Renal cortex interstitium (tissue), 11 donors: Measurements from ENCODE around the gene FARP1. TPM values are rescaled to one million over a fixed set of nuclear protein-coding genes. Genes with fewer than 3 reads are reported as not detected.

Experiments used
- DNase-seq, 11 donors: peaks; one replicate each; pipeline ENCODE4 v3.0.0-alpha.2; 2013; ENCODE audit warnings: low read depth in 9 of 11, low spot score in 4 of 11; ENCODE audit errors: extremely low read depth in 1 of 11
- polyA plus RNA-seq, 3 donors: library from polyadenylated mRNA; unstranded; fragments of 120-200 nt; gene quantifications; one replicate each; pipeline ENCODE4 v1.2.1, GENCODE V29; 2013; ENCODE audit not compliant: insufficient read length in 3 of 3

Gene FARP1
- polyA plus RNA-seq, 3 donors, result 251 to 327 (median 255) TPM

DNA sequence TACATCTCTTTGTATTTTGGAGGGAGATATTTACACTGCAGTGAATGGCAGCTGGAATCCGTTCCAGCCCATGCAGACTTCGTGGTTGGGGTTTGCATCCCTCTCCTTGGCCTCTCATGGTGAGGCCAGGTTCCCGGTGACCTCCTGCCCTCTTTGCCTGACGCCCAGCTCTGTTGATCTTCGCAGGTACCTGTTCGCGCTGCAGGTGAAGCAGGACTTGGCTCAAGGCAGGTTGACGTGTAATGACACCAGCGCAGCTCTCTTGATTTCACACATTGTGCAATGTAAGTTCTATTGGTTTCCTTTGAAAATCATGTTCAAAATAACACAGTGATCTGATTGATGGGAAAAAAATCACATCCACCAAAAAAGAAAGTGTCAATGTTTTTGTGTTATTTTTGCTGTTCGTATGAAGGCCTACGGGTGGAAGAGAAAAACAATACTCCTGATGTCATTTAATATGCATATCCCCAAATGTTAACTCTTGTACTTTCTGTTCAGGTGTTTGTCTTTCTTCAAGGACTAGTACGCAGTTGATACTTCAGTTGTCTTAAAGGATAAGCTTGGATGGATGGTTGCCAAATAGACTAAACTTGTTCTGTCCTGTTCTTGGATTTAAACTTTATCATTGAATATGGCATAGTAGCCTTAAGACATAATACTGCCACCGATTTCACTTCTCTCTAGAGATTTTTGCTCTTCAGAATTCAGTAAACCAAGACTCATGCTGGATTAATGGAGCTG, 234.9 kb downstream of the FARP1 start:
- no peak for DNase-seq

DNA sequence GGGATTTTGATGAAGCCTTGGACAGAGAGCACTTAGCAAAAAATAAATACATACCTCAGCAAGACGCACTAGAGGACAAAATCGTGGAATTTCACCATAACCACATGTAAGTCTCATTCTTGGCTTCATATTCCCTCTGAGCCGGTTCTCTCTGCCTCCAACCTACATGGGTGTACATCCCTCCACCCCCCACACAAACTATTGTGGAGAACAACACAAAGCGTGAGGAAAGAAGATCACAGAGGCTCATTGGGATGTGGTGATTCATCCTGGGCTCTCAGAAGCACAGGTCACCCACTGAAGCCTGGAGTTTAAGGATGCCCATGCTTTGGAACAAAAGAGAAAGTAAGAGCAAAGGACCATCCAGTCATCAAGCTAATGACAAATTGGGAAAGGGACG, 241.8 kb downstream of the FARP1 start:
- no peak for DNase-seq

DNA sequence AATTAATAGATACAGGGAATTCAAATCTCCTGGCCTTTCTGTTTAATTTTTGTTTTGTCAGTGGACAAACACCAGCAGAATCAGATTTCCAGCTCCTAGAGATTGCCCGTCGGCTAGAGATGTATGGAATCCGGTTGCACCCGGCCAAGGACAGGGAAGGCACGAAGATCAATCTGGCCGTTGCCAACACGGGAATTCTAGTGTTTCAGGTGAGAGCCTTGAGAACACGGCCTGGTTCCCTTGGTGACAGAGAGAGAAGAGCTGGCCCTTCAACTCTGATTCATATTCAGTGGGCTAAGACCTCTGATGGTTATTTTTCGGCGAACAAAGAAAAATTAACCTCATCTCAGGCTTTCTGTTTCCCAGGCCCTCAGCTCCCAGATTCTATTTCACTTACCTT, 242.7 kb downstream of the FARP1 start:
- no peak for DNase-seq

DNA sequence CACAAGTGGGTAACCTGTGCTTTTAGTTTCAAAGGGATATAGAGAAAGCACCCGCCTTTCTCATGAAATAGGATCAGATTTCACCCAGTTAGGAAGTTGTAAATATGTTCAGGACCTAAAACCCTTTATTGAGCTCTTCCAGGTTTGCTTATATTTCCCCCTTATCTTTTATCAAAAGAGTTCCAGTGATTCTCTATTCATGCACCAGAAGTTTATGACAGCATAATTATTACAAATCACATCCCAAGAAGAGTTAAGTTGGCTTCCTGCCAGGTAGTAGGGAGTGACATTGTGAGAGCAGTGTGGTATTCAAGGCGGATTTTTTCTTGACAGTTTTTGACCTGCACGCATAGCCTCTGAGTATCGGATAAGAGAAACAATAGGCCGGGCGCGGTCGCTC, 243.7 kb downstream of the FARP1 start:
- no peak for DNase-seq

DNA sequence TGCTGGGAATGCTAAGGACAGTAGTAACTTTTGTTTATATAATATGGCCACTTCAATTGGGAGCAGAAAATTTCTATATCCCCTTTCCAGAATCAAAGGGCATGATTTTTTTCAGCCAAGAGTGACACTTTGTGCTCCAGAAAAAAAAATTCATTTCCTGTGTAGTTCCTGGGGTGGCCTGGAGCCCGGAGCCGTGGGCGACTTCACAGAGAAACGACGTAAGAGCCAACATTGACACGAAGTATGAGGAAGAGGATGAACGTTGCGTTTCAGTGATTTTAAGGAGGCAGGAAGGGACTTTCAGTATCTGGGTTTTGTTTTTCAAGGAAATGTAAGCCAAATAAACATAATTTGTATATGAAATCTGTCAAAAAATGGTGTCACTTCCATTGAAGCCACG, 246.4 kb downstream of the FARP1 start:
- no peak for DNase-seq

DNA sequence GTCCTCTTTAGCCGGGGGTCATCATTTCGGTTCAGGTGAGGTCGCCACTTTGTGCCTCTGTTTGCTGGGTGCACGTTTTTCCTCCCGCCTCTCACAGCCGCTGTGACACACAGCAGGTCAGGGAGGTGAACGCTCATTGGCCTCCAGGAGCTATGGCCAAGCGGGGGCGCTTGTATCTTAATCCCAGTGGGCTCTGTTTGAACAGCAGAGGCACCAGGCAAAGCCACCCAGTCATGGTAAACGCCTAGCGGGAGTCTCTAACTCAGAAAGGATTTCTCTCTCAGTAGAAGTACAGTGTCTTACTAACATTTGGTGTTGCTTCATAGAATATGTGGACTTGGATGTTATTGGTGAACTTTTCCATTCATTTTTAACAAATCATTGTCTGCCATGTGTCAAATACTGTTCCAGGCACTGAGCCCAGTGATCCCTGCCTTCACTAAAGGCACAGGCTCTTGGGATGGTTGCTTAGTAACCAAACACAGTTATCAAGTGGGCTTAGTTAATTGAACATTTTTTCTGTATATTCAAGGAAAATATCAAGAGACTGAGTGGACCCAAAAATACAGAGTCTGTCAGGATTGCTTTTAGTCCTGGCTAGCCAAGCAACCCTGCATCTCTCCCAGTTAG, 247.3 kb downstream of the FARP1 start:
- DNase-seq, result no peak

DNA sequence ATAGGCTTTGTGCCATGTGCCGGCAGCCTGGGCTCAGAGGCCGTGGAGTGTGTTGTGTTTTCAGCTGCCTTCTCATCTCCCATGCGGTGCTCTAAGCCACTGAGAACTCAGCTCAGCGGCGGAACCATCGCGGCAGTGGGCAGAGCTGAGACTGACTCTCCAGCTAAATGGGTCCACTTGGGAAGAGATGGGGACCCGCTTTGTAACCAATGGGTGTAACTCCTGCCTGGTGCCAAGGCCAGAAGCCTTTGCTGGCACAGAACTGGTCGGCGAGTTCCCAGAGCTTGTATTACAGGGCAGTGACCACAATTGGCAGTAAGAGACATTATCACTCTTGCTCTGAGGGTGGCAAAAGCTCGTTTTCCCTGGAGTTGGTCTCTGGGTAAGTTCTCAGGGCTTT, 251.0 kb downstream of the FARP1 start:
- DNase-seq, result no peak

DNA sequence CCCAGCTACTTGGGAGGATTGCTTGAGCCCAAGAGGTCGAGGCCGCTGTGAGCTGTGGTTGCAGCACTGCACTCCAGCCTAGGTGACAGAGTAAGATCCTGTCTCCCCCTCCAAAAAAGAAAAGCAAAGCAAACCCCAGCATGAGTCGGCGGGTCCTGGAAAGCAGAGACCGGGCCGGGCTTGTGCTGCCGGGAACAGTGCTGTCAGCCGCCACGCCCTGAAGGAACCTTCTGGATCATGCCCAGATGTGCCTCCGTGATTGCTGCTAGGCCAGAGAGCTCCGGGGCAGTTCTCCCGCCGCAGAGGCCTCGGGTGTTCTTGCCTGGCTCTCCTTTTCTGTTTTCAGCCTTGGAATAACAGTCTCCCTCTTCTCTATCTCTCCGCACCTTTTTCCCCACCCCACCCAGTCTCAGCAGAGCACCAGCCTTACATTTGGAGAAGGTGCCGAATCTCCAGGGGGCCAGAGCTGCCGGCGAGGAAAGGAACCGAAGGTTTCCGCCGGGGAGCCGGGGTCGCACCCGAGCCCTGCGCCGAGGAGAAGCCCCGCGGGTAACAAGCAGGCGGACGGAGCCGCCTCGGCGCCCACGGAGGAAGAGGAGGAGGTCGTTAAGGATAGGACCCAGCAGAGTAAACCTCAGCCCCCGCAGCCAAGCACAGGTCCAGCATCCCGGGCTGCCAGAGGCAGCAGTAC, 252.1 kb downstream of the FARP1 start:
- no peak for DNase-seq

DNA sequence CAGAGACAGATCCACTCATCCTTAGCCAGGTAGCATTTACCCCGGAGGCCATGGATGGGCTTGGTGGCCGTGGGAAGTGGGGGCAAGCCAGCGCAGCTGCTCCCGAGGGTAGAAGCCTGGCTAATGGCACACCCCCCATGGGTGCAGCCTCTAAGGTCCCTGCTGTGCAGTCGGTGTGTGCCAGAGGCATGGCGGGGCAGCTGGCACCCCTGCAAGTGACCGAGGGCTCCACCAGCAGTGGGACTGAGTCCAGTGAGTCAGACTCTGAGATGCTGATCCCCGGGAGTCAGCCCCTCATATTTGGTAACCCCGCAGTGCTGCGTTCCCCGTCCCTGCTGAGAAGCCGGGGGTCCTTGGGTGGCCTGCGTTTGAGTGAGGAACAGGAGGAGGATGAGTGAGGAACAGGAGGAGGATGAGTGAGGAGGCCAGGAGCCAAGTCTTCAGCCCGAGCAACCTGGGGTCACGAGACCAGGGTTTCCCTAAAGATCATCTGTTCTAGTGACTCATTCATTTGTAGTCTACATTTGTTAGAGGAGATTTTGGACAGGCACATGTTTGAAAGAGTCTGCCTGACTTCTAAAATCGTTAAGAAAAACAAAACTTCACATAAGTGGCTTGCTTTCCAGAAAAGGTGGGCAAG, 253.3 kb downstream of the FARP1 start:
- DNase-seq, result no peak

DNA sequence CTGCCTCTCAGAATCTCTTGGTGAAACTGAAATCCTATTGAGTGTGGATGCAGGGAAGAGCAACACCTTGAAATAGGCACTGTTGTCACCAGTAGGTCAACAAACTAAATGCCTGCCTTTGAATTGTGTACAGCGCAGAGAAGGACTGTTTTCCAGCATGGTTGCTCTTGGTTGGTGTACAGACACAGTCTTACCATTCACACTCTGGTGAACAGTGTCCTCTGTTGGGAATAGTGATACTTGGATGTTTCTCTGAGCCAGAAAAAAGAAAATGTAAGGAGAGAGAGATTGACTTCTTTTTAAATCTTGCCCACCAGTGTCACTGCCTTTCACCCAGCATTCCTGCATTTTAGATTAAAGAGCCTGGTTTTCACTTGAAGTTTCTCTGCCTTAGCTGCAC, 254.3 kb downstream of the FARP1 start:
- DNase-seq, result no peak

DNA sequence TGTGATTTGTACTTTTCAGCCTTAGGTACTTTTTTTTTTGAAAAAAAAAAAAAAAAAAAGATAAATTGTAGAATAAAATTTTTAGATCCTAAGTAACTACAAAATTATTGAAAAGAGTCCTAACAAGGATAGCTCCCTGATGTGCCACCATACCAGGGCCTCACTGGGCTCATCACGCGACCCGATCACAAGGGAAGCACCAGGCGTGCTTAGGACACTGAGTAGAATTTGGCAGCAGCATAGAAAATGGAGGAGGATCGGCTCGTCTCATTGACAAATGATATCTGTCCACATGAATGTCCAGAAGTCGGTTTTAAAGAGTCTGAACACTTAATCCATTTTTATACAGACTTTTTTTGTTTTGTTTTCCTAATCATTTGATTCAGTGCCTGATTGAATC, 255.0 kb downstream of the FARP1 start:
- no peak for DNase-seq

DNA sequence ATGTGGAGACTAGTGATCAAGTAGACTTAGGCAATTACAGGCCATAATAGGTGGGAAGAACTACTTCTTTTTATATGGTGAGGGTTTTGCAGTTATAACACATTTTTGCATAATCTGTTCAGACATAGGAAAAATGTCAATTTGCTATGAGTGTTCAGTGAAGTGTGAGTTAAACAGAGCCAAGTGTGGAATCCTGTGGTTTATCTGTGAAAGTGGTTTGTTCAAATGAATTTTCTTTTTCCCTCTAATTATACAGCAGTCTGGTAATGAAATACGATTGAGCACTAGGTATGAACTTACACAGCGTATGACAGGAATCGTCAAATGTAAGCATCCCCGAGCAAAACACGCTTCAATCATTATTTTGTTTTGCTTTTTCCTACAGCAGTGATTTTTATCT, 255.7 kb downstream of the FARP1 start:
- no peak for DNase-seq

DNA sequence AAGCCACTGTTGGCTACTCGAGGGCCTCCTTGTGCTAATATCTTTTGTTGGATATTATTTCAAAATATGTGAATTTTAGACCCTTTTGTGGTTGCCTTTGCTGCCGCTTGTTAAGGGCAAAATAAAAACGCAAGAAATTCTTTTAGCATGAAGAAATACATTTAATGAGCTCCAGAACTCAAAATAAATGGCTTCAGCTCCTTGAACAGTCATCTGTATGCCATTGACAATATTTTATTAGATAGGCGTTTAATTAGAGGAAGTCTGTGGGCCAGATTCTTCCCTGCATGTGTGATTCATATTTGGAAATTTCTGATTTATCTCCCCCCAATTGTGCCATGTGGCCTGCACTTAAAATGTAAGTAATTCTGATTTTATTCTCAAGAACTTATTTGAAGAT, 256.9 kb downstream of the FARP1 start:
- no peak for DNase-seq

DNA sequence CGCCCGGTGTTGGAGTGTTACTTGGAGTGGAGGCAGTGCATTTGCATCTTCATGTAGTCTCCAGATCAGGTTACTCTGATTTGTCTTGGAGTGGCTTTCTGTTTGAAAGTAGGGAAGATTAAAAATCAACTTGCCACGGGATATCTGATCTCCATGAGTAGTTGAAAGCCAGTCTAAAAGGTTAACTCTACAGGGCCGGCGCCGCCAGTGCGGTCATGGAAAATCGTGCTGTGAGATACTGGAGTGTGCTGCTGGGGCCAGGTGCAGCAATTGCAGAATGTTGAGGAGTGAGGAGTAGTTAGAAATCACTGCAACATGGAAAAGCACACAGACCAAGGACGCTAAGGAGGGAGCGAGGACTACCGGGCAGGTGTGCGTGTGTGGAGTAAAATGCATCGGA, 259.0 kb downstream of the FARP1 start:
- DNase-seq, result no peak

DNA sequence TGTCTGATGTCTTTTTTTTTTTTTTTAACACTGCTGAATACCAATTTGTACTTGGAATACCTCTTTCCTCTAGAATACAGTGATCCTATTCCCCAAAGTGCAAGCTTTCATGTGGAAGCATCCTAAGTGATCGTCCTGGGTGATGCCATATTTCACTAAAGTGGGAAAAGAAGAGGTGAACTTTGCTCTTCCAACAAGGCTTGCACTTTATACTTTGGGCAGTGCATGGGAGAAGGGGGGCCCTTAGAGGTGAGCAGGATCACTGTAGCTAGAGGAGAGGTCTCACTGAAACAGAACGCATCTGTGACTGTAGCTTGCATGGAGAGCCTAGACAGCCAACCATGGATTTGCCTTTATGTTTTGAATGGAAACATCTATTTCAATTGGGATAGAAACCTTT, 260.2 kb downstream of the FARP1 start:
- DNase-seq, result no peak

DNA sequence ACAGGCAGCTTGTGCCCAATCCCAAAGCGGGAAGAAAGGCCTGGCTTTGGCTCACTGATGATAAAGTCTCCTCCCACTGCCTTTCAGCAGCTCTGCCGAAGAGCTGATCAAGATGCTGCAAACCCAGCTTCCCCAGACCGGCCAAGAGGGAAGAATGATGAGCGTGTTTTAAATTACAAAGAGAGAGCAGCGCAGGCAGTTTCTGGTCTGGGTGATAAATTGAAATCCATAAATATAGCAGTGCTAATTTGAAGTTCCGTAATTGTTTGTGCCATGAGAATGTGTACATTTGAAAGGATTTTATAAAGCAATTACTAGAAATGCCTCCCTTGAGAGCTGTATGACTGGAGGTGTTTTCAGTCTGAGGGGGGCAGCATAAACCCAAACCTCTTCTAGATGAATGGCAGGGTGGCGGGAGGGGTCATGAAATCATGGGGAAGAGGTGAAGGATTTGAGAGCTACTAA, 262.2 kb downstream of the FARP1 start:
- no peak for DNase-seq

DNA sequence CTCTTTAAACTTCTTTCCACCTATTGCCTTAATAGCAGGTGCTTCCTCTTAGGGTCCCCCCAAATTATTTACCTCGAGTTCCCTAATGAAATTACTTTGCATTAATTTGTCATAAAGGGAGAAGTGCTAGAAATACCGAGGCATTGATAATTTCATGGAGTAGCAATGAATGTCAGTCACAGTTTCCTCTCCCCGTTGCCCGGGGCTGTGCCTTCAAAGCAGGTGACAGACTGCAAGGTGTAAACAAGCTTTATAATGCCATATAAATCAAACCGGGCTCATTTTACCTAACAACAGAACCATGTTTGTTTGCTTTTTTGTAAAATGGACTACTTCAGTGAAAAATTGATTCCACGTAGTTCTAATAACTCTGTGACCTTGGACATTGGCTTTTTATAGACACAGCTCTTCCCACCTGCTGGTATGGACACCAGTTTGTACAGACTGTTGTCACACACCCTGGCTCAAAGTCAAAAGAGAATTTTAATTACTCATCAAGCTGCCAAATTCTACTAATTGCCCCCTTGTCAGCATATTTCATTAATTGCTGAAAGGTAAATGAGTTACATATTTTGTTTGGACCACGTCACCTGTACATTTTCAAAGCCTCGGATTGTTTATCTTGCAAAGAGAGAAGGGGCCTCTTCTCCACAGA, 262.9 kb downstream of the FARP1 start:
- DNase-seq, result no peak

DNA sequence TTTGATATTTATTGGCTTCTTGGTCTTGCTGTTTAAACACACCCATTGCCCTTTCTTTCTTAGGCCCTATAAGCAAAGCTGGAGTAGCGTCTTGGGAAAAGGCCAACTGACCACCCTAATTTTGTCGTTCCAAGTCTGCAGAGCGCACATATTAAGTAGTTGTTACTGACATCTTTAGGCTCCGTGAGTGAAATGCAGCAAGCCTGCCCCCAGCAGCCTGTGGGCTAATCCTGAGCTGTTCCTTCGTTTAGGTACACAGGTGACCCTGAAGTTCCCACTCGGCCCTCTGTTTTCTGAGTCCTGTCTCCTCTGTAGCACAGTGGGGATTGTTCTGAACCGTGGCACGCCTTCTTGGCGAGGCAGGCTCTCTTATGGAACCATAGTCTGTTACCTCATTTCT, 263.5 kb downstream of the FARP1 start:
- DNase-seq, result no peak

DNA sequence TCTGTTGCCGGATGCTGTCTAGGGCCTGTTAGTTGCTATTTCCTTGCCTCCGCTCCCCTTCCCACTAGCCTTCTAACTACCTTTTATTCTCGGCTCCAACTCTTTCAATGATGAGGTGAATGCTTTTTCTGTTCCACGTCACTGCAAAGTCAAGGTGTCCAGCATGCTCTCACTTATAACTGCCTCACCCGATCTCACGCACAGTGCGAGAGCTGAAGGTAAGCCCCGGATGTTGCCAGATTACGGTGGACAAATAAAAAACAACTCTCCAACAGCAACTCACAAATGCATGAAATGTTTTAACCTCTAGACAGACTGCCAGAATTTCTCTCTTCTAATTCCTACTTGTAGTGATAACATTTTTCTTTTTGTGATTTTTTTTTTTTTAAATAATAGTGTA, 264.1 kb downstream of the FARP1 start:
- no peak for DNase-seq
